ENCODE results near the gene LDHAL6A. TPM values are rescaled to one million over a fixed set of nuclear protein-coding genes. Genes with fewer than 3 reads are reported as not detected.

The LDHAL6A gene
- total RNA-seq, 1 experiment from 2014 or later, result not detected

DNA sequence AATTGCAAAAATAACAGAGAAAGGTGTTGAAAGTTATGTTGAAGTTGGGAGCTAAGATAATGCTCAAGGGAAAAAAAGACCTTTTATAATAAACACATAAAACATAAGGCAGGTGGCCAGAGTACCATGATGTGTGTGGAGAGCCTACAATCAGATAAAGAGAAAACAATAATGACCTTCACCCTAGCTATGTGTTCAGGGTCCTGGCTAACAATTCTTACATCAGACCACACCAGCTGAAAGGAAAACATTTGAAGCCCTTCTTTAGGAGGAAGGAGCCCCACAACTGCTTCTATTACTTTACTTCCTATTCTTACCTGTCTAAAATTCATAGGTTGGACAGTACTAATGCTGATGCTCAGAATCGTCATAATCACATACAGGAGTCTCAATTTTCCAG is 68.6 kb downstream of the LDHAL6A start:
- Histone ChIP-seq H3K23ac (ENCODE audit: insufficient read length, low read depth, low read length) (no peak overlapping the region), H2BK15ac (ENCODE audit: low read depth, low read length) (no peak overlapping the region), H3K18ac (ENCODE audit: insufficient read length, low read depth, low read length) (no peak overlapping the region), H4K91ac (ENCODE audit: insufficient read length, low read depth, low read length) (no peak overlapping the region), H3K9me3 (ENCODE audit: control insufficient read depth, low read depth, low read length) (no peaks in the 10 kb centered on the region), H3K4me1 (ENCODE audit: insufficient read depth, low read length) (no peaks in the 10 kb centered on the region), H3K9ac (ENCODE audit: extremely low read depth, insufficient read length, low read length) (no peak overlapping the region), H3K4ac (ENCODE audit: low read depth, low read length) (no peak overlapping the region), H2BK120ac (ENCODE audit: low read depth, low read length, poor library complexity, severe bottlenecking) (no peak overlapping the region), H2BK20ac (ENCODE audit: low read depth, low read length, poor library complexity, severe bottlenecking) (no peak overlapping the region), H2AK5ac (ENCODE audit: insufficient read length, low read length) (no peak overlapping the region), H3K79me2 (ENCODE audit: insufficient read depth, low read length) (peaks cover 10% of the 10 kb centered on the region; the same call in 1 of the 2 replicates), H3T11ph (ENCODE audit: low read length) (no peak overlapping the region), H4K20me1 (ENCODE audit: control insufficient read depth, insufficient read depth, insufficient read length) (no peaks in the 10 kb centered on the region), H3K14ac (ENCODE audit: insufficient read depth, low read length) (no peak overlapping the region), H3K23me2 (ENCODE audit: insufficient read length, low read depth, low read length, poor library complexity, severe bottlenecking) (no peaks in the 10 kb centered on the region), H3K27me3 (ENCODE audit: insufficient read depth, low read length) (no peaks in the 10 kb centered on the region), H3K27ac (ENCODE audit: insufficient read length, low read depth, low read length) (no peak overlapping the region), H2BK5ac (ENCODE audit: insufficient read length, low read length) (no peak overlapping the region), H3K56ac (ENCODE audit: insufficient read length, low read depth, low read length) (no peak overlapping the region), H3K4me2 (ENCODE audit: insufficient read depth, insufficient read length, low read length) (no peak overlapping the region), H4K5ac (ENCODE audit: insufficient read length, low read depth, low read length) (no peak overlapping the region), H2AFZ (ENCODE audit: low read length) (no peak overlapping the region), H2BK12ac (ENCODE audit: insufficient read length, low read depth, low read length) (no peak overlapping the region), H4K8ac (replicated peaks; ENCODE audit: insufficient read length, low read depth, low read length) (no peak overlapping the region), H3K79me1 (ENCODE audit: insufficient read depth, low read depth, low read length, poor library complexity, severe bottlenecking) (no peaks in the 10 kb centered on the region)
- H3K27ac Mint-ChIP-seq, result no peak overlapping the region
- DNase-seq, result no peak
- H3K4me3 Mint-ChIP-seq, result no peak overlapping the region
- H3K4me1 Mint-ChIP-seq, result peaks cover 6 to 7% of the 10 kb centered on the region in 2 experiments
- TF ChIP-seq, protein P1, sequence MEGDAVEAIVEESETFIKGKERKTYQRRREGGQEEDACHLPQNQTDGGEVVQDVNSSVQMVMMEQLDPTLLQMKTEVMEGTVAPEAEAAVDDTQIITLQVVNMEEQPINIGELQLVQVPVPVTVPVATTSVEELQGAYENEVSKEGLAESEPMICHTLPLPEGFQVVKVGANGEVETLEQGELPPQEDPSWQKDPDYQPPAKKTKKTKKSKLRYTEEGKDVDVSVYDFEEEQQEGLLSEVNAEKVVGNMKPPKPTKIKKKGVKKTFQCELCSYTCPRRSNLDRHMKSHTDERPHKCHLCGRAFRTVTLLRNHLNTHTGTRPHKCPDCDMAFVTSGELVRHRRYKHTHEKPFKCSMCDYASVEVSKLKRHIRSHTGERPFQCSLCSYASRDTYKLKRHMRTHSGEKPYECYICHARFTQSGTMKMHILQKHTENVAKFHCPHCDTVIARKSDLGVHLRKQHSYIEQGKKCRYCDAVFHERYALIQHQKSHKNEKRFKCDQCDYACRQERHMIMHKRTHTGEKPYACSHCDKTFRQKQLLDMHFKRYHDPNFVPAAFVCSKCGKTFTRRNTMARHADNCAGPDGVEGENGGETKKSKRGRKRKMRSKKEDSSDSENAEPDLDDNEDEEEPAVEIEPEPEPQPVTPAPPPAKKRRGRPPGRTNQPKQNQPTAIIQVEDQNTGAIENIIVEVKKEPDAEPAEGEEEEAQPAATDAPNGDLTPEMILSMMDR (conservative IDR thresholded peaks at IDR 0.05), result no peak
- peaks cover 0 to 14% (median 14%) of the 10 kb centered on the region in 3 experiments; a peak in 4 of 7 replicates for H3K36me3 Mint-ChIP-seq (ENCODE audit: insufficient read depth in 1 of 3, low read depth in 3 of 3)
- H3K9me3 Mint-ChIP-seq, result no peaks in the 10 kb centered on the region
- no CpG with 5 or more reads among the region's 1 CpG for WGBS (ENCODE audit: extremely low coverage, insufficient read length, low lambda C conversion rate)
- no peaks in the 10 kb centered on the region for H3K27me3 Mint-ChIP-seq (ENCODE audit: low read depth)
